GM23338 (cell line): ENCODE results near the gene EDNRA. TPM values are rescaled to one million over a fixed set of nuclear protein-coding genes. Genes with fewer than 3 reads are reported as not detected.

Source experiments
- ATAC-seq: fragments of 200-7000 bp; cut with Tn5 transposase; 3 replicates; pipeline ENCODE4 v1.9.1; 2020
- DNase-seq: peaks from one replicate; pipeline ENCODE4 v3.0.0-alpha.2; 2015; ENCODE audit warnings: low spot score
- H2AFZ ChIP-seq: fragments of 200-600 bp; sonication (generic); 2 replicates; pipeline ENCODE4 v1.8.0; 2016; ENCODE audit warnings: antibody characterized with exemption, mild to moderate bottlenecking, moderate library complexity
- H3F3A ChIP-seq: fragments of 200-600 bp; sonication (generic); replicated peaks from 2 replicates; pipeline ENCODE4 v1.8.0; 2017; ENCODE audit warnings: antibody characterized with exemption, mixed run types, low read depth
- H3K27ac ChIP-seq: fragments of 200-600 bp; sonication (generic); 2 replicates; pipeline ENCODE4 v1.6.1; 2016; ENCODE audit warnings: low read depth
- H3K27me3 ChIP-seq: fragments of 200-600 bp; sonication (generic); 2 replicates; pipeline ENCODE4 v1.8.0; 2016; ENCODE audit warnings: mild to moderate bottlenecking, mixed run types, moderate library complexity; ENCODE audit not compliant: insufficient read depth
- H3K36me3 ChIP-seq: fragments of 200-600 bp; sonication (generic); 2 replicates; pipeline ENCODE4 v1.8.0; 2016; ENCODE audit warnings: mild to moderate bottlenecking; ENCODE audit not compliant: insufficient read depth
- H3K4me1 ChIP-seq: fragments of 200-600 bp; sonication (generic); 2 replicates; pipeline ENCODE4 v1.8.0; 2016; ENCODE audit warnings: mild to moderate bottlenecking, moderate library complexity; ENCODE audit not compliant: insufficient read depth
- H3K4me2 ChIP-seq: fragments of 200-600 bp; sonication (generic); 2 replicates; pipeline ENCODE4 v1.7.1; 2017; ENCODE audit warnings: mixed run types
- H3K4me3 ChIP-seq: fragments of 200-600 bp; sonication (generic); 2 replicates; pipeline ENCODE4 v1.6.1; 2016; ENCODE audit warnings: mixed run types
- H3K79me2 ChIP-seq: fragments of 200-600 bp; sonication (generic); replicated peaks from 2 replicates; pipeline ENCODE4 v1.8.0; 2017; ENCODE audit warnings: mild to moderate bottlenecking; ENCODE audit not compliant: insufficient read depth
- H3K9me2 ChIP-seq: fragments of 200-600 bp; sonication (generic); 2 replicates; pipeline ENCODE4 v1.8.0; 2017; ENCODE audit not compliant: insufficient read depth
- H4K20me1 ChIP-seq: fragments of 200-600 bp; sonication (generic); replicated peaks from 2 replicates; pipeline ENCODE4 v1.8.0; 2017; ENCODE audit warnings: mild to moderate bottlenecking; ENCODE audit not compliant: insufficient read depth
- H3K27ac Mint-ChIP-seq: 2 replicates; pipeline ENCODE4 v1.8.0; 2020; ENCODE audit warnings: inconsistent platforms, mild to moderate bottlenecking, moderate library complexity, mixed read lengths
- H3K27me3 Mint-ChIP-seq: 3 replicates; pipeline ENCODE4 v1.8.0; 2022; ENCODE audit warnings: low read depth, mild to moderate bottlenecking, moderate library complexity, mixed read lengths, inconsistent platforms; ENCODE audit not compliant: insufficient read depth, poor library complexity
- H3K36me3 Mint-ChIP-seq: 3 replicates; pipeline ENCODE4 v1.8.0; 2021; ENCODE audit warnings: low read depth, mild to moderate bottlenecking, inconsistent platforms, moderate library complexity, mixed read lengths
- H3K4me1 Mint-ChIP-seq: 3 replicates; pipeline ENCODE4 v1.8.0; 2020; ENCODE audit warnings: mild to moderate bottlenecking, inconsistent platforms, mixed read lengths
- H3K4me3 Mint-ChIP-seq: 3 replicates; pipeline ENCODE4 v1.8.0; 2021; ENCODE audit warnings: moderate library complexity, mild to moderate bottlenecking, inconsistent platforms, mixed read lengths
- H3K9me3 Mint-ChIP-seq: 3 replicates; pipeline ENCODE4 v1.8.0; 2020; ENCODE audit warnings: moderate library complexity, mild to moderate bottlenecking, inconsistent platforms, mixed read lengths
- CREB1 ChIP-seq: fragments of 250-450 bp; sonication (Bioruptor Pico); IDR thresholded peaks from 2 replicates; pipeline ENCODE4 v1.5.0; 2020; ENCODE audit warnings: low read depth, mild to moderate bottlenecking, moderate library complexity
- ETS1 ChIP-seq: IDR thresholded peaks from 2 replicates; pipeline ENCODE4 v1.6.1; 2016; ENCODE audit warnings: antibody characterized with exemption
- EZH2 ChIP-seq: fragments of 200-600 bp; sonication (generic); IDR thresholded peaks from one replicate; pipeline ENCODE4 v1.8.0; 2017; ENCODE audit warnings: antibody characterized with exemption, mild to moderate bottlenecking, low read depth; ENCODE audit not compliant: unreplicated experiment
- EZH2phosphoT487 ChIP-seq: fragments of 200-600 bp; sonication (generic); IDR thresholded peaks from one replicate; pipeline ENCODE4 v1.8.1; 2018; ENCODE audit warnings: antibody characterized with exemption; ENCODE audit not compliant: unreplicated experiment
- JUNB ChIP-seq: IDR thresholded peaks from one replicate; pipeline ENCODE4 v1.6.1; 2016; ENCODE audit warnings: antibody characterized with exemption; ENCODE audit not compliant: unreplicated experiment
- POLR2AphosphoS5 ChIP-seq: IDR thresholded peaks from 2 replicates; pipeline ENCODE4 v1.6.1; 2016; ENCODE audit warnings: antibody characterized with exemption, low read depth
- REST ChIP-seq: IDR thresholded peaks from one replicate; pipeline ENCODE4 v1.6.1; 2018; ENCODE audit warnings: antibody characterized with exemption; ENCODE audit not compliant: unreplicated experiment
- STAT1 ChIP-seq: IDR thresholded peaks from one replicate; pipeline ENCODE4 v1.6.1; 2016; ENCODE audit warnings: antibody characterized with exemption; ENCODE audit not compliant: unreplicated experiment
- ZNF331 ChIP-seq: fragments of 250-450 bp; sonication (Bioruptor Pico); IDR thresholded peaks from 2 replicates; pipeline ENCODE4 v1.5.0; 2020; ENCODE audit warnings: low read depth, mild to moderate bottlenecking, moderate library complexity
- ZNF462 ChIP-seq: fragments of 250-450 bp; sonication (Bioruptor Pico); IDR thresholded peaks from 2 replicates; pipeline ENCODE4 v1.5.0; 2020; ENCODE audit warnings: mild to moderate bottlenecking, moderate library complexity
- polyA plus RNA-seq: library from polyadenylated mRNA; unstranded; fragments of >200 nt; fragmentation: Nextera tagmentation; extraction: Ambion mirVana; gene quantifications from 2 replicates; pipeline ENCODE4 v1.2.1, GENCODE V29; 2016
- total RNA-seq: library from RNA; depleted of rRNA; stranded (reverse); fragments of >200 nt; shearing (Covaris generic); gene quantifications from 2 replicates; pipeline ENCODE4 v1.2.3, GENCODE V29; 2014

EDNRA gene
- total and polyA plus RNA-seq, 2 experiments from 2014 or later: 1.5 to 5.0 TPM

- TF ChIP-seq ETS1 (no peak), EZH2 (no peak), JUNB (no peak), POLR2AphosphoS5 (no peak)
Measured at GRCh38 chr4:147576084-147576483, 95.2 kb downstream of the EDNRA start (continued).

- TF ChIP-seq REST (no peak), STAT1 (no peak), CREB1 (CRISPR knock-in tag) (no peak), JUNB (no peak), ZNF331 (CRISPR knock-in tag) (no peak), ZNF462 (no peak), EZH2phosphoT487 (no peak)
Measured at GRCh38 chr4:147578051-147578476, 97.2 kb downstream of the EDNRA start.

More at GRCh38 chr4:147578051-147578476, 97.2 kb downstream of the EDNRA start:
- H3K9me3 Mint-ChIP-seq: no peaks in the 10 kb centered on the region; the same call in 2 of the 3 replicates
- ATAC-seq: no peak
- no peaks in the 10 kb centered on the region for H3K27me3 Mint-ChIP-seq
- no peaks in the 10 kb centered on the region for H3K36me3 ChIP-seq
- H4K20me1 ChIP-seq: no peaks in the 10 kb centered on the region
- no peaks in the 10 kb centered on the region for H3K4me1 ChIP-seq
- no peaks in the 10 kb centered on the region for H3K79me2 ChIP-seq
- no peak overlapping the region for H3K27ac Mint-ChIP-seq
- no peaks in the 10 kb centered on the region for H3K27me3 ChIP-seq
- no peak for DNase-seq
- H2AFZ ChIP-seq: 0 out of 2 replicates have a peak overlapping the region, but pooled peaks have one; percentile 59
- H3K27ac ChIP-seq: no peak overlapping the region
- H3K9me2 ChIP-seq: peaks cover 6% of the 10 kb centered on the region; the same call in 1 of the 2 replicates
- H3F3A ChIP-seq: no peaks in the 10 kb centered on the region
- H3K4me3 Mint-ChIP-seq: no peak overlapping the region
- H3K4me1 Mint-ChIP-seq: no peaks in the 10 kb centered on the region; the same call in 2 of the 3 replicates
- H3K36me3 Mint-ChIP-seq: no peaks in the 10 kb centered on the region
- H3K4me3 ChIP-seq: no peak overlapping the region
- H3K4me2 ChIP-seq: no peak overlapping the region
